Measurements from ENCODE around the gene SUSD1. TPM values are rescaled to one million over a fixed set of nuclear protein-coding genes. Genes with fewer than 3 reads are reported as not detected.

Gene SUSD1
- total RNA-seq, 1 experiment from 2014 or later, result 15.3 TPM

- peak; percentile 20 for DNase-seq (ENCODE audit: low read depth, low spot score)
- ATAC-seq, result peak; percentile 90
- in situ Hi-C loops (cut with HindIII; ENCODE audit: low pct_unique_long_range_greater_than_20kb, low sequenced_read_pairs) (no loop called here), intact Hi-C loops (cut with micrococcal nuclease; ENCODE audit: unreplicated experiment) (no loop called here)
- Histone ChIP-seq H3K4me3 (ENCODE audit: low read depth in 2 of 2, low read length in 2 of 2) (no peak overlapping the region), H3K36me3 (ENCODE audit: control insufficient read depth, insufficient read depth, low read length) (no peaks in the 10 kb centered on the region), H3K27ac (ENCODE audit: low read length) (no peak overlapping the region), H3K9me3 (ENCODE audit: control insufficient read depth, insufficient read depth, low read depth, low read length) (no peaks in the 10 kb centered on the region), H3K4me1 (ENCODE audit: control insufficient read depth, insufficient read depth, low read length) (no peaks in the 10 kb centered on the region), H3K27me3 (ENCODE audit: control insufficient read depth, insufficient read depth, low read length) (no peaks in the 10 kb centered on the region)
- CTCF ChIA-PET, result interaction anchor here (0.7 to 0.8 kb wide), 2 partner anchors 41 to 248 kb away, joined by 3 read pairs; no protein-coding TSS in a partner anchor
- POLR2A ChIA-PET, result interaction anchor here (0.7 kb wide), 1 partner anchor 220 kb away, joined by 6 read pairs; the partner anchor contains the start of gene PTBP3
- BruUV-seq (replicated peaks), result no TSS peak
- no peak for TF ChIP-seq TCF7L2 (IDR thresholded peaks at IDR 0.05; ENCODE audit: low read depth, low read length)
- peak; percentile 71 for TF ChIP-seq CTCF (IDR thresholded peaks at IDR 0.05)
These were observed 62.0 kb downstream of the SUSD1 start for GRCh38 chr9:112112941-112113681.

DNA sequence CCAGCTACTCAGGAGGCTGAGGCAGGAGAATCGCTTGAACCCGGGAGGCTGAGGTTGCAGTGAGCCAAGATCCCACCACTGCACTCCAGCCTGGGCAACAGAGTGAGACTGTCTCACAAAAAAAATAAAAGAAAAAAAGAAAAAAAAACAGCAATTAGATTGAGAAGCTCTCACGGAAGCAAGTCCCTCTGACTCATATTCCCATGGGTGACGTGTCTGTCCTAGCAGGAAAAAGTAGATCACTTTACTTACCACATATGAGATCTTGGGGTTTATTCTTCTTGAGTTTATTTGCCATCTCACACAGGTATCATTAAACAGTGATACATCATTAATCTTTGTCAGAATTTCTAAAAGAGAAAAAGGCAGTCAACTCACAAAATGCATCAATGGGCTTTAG lies 62.6 kb downstream of the SUSD1 start:
- in situ Hi-C loops (cut with HindIII; ENCODE audit: low pct_unique_long_range_greater_than_20kb, low sequenced_read_pairs), result no loop called here
- CTCF ChIA-PET, result interaction anchor here (0.7 to 0.8 kb wide), 2 partner anchors 42 to 249 kb away, joined by 3 read pairs; no protein-coding TSS in a partner anchor

More for the DNA sequence above, 62.6 kb downstream of the SUSD1 start:
- ATAC-seq (no peak), DNase-seq (ENCODE audit: low read depth, low spot score) (no peak)
- TF ChIP-seq POLR2AphosphoS5 (IDR thresholded peaks at IDR 0.05; ENCODE audit: low read depth, low read length), result no peak
- no peak for TF ChIP-seq TCF7L2 (IDR thresholded peaks at IDR 0.05; ENCODE audit: low read depth, low read length)
- TF ChIP-seq SIN3A (IDR thresholded peaks at IDR 0.05; ENCODE audit: borderline replicate concordance, insufficient read depth, low read depth, low read length), result no peak
- TF ChIP-seq, protein P1, sequence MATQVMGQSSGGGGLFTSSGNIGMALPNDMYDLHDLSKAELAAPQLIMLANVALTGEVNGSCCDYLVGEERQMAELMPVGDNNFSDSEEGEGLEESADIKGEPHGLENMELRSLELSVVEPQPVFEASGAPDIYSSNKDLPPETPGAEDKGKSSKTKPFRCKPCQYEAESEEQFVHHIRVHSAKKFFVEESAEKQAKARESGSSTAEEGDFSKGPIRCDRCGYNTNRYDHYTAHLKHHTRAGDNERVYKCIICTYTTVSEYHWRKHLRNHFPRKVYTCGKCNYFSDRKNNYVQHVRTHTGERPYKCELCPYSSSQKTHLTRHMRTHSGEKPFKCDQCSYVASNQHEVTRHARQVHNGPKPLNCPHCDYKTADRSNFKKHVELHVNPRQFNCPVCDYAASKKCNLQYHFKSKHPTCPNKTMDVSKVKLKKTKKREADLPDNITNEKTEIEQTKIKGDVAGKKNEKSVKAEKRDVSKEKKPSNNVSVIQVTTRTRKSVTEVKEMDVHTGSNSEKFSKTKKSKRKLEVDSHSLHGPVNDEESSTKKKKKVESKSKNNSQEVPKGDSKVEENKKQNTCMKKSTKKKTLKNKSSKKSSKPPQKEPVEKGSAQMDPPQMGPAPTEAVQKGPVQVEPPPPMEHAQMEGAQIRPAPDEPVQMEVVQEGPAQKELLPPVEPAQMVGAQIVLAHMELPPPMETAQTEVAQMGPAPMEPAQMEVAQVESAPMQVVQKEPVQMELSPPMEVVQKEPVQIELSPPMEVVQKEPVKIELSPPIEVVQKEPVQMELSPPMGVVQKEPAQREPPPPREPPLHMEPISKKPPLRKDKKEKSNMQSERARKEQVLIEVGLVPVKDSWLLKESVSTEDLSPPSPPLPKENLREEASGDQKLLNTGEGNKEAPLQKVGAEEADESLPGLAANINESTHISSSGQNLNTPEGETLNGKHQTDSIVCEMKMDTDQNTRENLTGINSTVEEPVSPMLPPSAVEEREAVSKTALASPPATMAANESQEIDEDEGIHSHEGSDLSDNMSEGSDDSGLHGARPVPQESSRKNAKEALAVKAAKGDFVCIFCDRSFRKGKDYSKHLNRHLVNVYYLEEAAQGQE (IDR thresholded peaks at IDR 0.05; ENCODE audit: insufficient read depth in 1 of 2, low read depth in 2 of 2, low read length in 1 of 2), result no peak
- TF ChIP-seq CTCF (IDR thresholded peaks at IDR 0.05), result no peak
- BruUV-seq (replicated peaks), result no TSS peak
- Histone ChIP-seq H3K4me3 (ENCODE audit: low read depth in 2 of 2, low read length in 2 of 2) (no peak overlapping the region), H3K4me1 (ENCODE audit: control insufficient read depth, insufficient read depth, low read length) (no peaks in the 10 kb centered on the region), H3K27me3 (ENCODE audit: control insufficient read depth, insufficient read depth, low read length) (no peaks in the 10 kb centered on the region), H3K9me3 (ENCODE audit: control insufficient read depth, insufficient read depth, low read depth, low read length) (no peaks in the 10 kb centered on the region), H3K36me3 (ENCODE audit: control insufficient read depth, insufficient read depth, low read length) (no peaks in the 10 kb centered on the region), H3K27ac (ENCODE audit: low read length) (no peak overlapping the region)
- intact Hi-C loops (cut with micrococcal nuclease; ENCODE audit: unreplicated experiment), result no loop called here
- POLR2A ChIA-PET, result interaction anchor here (0.5 kb wide), 1 partner anchor 711 kb away, joined by 3 read pairs; no protein-coding TSS in a partner anchor
